ENCODE data around the gene TMEM132D.

DNA sequence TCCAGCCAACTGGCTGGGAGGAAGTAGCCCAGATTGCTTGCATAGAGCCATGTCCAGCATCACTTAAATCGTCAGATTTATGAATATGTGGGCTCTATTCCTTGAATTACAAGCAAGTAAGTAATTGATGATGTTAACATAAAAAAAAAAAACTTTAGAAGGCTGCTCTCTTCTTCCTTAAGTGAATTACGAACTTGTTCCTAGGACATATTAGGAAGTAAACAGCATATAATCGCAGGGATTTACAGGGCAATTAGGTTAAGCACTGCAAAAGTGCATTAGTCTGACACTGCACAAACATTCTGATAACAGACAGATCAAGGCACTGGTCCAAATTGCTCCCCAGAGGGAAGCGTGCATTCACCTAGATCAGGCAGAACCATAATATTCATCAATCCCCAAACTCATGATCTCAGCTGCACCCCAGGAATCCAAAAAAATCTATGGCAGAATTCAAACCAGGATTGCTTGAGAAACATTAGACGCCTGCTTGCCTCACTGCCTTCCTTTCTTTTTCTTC is 293.2 kb downstream of the TMEM132D start:
- no peak for TF ChIP-seq EZH2phosphoT487 (conservative IDR thresholded peaks at IDR 0.05; ENCODE audit: low read length)
- TF ChIP-seq, protein P1, sequence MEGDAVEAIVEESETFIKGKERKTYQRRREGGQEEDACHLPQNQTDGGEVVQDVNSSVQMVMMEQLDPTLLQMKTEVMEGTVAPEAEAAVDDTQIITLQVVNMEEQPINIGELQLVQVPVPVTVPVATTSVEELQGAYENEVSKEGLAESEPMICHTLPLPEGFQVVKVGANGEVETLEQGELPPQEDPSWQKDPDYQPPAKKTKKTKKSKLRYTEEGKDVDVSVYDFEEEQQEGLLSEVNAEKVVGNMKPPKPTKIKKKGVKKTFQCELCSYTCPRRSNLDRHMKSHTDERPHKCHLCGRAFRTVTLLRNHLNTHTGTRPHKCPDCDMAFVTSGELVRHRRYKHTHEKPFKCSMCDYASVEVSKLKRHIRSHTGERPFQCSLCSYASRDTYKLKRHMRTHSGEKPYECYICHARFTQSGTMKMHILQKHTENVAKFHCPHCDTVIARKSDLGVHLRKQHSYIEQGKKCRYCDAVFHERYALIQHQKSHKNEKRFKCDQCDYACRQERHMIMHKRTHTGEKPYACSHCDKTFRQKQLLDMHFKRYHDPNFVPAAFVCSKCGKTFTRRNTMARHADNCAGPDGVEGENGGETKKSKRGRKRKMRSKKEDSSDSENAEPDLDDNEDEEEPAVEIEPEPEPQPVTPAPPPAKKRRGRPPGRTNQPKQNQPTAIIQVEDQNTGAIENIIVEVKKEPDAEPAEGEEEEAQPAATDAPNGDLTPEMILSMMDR (IDR thresholded peaks at IDR 0.05; ENCODE audit: insufficient read depth, low read length, poor library complexity, severe bottlenecking) = no peak

Measured in SU-DHL-6 (cell line).